ENCODE data around the gene APLP1.
"Not testable (repeated sequence)": the region's sequence is repeated elsewhere in the genome, so short reads cannot be mapped to it uniquely, and the experiment has no call there.

Gene APLP1

DNA sequence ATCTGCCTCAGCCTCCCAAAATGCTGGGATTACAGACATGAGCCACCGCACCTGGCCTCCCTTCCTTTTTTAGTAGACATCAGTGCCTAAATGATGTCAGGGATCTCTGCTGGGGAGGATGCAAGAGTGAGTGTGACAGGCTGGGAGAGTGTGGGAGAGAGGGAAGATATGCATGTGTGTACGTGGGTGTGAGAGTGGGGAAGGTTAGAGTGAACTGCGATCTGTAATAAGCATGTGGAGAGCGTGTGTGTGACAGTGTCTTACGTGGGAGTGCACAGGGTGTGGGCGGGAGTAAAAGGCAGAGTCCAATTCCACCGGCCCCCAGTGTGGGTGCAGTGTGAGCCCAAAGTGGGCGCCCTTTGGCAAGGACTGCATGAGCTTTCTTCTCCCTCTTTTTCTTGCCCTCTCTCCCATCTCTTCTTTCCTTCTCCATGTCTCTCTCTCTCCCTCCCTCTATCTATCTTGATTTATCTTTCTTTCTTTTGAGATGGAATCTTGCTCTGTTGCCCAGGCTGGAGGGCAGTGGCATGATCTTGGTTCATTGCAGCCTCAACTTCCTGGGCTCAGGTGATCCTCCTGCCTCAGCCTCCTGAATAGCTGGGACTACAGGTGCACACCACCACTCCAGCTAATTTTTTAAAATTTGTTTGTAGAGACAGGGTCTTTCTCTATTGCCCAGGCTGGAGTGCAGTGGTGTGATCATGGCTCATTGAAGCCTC lies 15.2 kb upstream of the APLP1 start:
- no peak for DNase-seq

DNA sequence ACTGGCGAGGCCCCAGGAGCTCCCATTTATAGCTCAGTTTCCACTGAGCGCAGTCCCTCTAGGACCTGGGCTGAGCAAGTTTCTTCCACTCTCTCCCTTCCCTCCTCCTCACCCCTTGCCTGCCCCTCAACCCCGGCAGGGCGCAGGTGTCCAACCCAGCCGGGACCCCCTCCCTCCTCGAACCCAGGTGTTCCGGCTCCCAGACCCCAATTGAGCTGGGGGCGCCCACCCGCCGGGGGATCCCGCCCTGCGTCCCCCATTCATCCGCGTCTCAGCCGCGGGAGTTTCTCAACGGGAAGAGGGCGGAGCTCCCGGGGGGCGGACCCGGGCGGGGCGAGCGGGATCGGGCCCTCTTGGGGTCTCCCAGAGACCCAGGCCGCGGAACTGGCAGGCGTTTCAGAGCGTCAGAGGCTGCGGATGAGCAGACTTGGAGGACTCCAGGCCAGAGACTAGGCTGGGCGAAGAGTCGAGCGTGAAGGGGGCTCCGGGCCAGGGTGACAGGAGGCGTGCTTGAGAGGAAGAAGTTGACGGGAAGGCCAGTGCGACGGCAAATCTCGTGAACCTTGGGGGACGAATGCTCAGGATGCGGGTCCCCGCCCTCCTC lies 11.7 kb upstream of the APLP1 start, which contains the start of gene KIRREL2:
TSS of gene KIRREL2 (plus strand) at position 366 of the 604 bp plus-strand sequence. CDS start at position 575, 209 bp downstream.
- no peak for DNase-seq

DNA sequence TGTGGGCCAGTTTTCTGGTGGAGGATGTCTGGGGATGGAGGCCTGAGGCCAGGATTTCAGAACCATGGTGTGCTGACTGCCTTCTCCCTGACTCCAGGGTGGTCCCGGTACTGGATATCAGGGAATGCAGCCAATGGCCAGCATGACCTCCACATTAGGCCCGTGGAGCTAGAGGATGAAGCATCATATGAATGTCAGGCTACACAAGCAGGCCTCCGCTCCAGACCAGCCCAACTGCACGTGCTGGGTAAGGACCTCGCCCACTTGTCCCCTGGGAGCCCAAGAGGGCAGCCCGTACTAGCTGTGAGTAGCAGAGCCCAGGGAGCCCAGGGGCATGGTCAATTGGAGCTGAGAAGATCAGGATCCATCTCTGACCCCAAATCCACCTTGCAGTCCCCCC lies 10.1 kb upstream of the APLP1 start:
- DNase-seq, result no peak

DNA sequence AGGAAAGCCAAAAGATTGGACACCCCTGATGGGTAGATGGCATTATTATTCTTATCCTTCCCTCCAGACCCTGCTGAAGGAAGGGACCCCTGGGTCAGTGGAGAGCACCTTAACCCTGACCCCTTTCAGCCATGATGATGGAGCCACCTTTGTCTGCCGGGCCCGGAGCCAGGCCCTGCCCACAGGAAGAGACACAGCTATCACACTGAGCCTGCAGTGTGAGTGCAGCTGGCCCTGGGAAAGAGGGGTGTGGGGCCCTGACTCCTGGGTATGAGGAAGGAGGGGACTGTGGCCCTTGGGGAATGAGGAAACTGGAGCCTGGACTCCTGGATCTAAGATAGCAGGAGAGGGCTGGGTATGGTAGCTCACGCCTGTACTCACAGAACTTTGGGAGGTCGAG lies 9.0 kb upstream of the APLP1 start:
- DNase-seq, result no peak

DNA sequence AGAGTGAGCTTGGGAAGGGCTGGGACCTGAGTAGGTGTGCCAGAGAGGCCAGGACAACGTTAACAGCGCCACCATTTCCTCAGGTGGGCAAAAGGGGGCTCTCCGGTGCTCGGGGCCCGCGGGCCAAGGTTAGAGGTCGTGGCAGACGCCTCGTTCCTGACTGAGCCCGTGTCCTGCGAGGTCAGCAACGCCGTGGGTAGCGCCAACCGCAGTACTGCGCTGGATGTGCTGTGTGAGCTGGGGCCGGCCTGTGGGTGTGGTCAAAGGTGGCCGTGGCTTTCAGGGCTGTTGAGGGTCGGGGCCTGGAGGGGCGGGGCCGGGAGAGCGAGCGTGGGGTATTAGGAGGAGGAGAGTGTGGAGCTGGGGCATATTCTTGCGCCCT lies 7.9 kb upstream of the APLP1 start:
- DNase-seq, result no peak

DNA sequence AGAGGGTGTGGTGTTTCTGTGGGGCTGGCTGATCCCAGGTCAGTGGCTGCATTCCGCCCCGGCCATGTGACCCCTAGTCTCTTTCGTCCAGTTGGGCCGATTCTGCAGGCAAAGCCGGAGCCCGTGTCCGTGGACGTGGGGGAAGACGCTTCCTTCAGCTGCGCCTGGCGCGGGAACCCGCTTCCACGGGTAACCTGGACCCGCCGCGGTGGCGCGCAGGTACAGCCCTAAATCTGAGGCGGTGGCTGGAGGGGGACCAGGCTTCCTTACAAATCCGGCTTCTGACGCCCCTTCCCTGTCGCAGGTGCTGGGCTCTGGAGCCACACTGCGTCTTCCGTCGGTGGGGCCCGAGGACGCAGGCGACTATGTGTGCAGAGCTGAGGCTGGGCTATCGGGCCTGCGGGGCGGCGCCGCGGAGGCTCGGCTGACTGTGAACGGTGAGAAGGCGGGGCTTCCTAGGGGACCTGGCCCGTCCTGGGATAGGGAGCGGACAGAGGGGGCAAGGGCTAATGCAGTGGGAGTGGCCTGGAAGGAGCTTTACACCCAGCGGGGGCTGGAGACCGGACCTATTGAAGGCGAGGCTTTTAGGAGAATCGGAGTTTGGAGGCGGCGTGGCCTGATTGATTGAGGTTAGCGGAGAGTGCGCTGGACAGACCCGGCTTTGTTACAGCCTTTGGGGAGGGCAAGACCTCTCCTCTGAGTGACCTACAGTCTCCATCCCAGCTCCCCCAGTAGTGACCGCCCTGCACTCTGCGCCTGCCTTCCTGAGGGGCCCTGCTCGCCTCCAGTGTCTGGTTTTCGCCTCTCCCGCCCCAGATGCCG lies 7.3 kb upstream of the APLP1 start:
- DNase-seq, result no peak

DNA sequence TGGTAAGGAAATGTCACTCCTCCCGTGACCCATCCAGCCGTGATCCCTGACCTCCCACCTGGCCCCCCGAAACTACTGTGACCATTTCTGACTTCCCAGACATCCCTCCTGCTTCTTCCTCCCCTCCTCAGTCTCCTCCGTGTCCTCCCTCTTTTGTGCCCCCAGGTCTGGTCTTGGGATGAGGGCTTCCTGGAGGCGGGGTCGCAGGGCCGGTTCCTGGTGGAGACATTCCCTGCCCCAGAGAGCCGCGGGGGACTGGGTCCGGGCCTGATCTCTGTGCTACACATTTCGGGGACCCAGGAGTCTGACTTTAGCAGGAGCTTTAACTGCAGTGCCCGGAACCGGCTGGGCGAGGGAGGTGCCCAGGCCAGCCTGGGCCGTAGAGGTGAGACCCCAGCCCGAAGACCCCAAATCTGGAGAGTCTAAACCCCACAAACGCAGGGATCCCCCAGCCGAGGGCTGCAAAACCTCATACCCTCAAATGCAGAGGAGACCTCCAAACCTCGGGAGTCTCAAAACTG lies 6.7 kb upstream of the APLP1 start:
- no peak for DNase-seq

DNA sequence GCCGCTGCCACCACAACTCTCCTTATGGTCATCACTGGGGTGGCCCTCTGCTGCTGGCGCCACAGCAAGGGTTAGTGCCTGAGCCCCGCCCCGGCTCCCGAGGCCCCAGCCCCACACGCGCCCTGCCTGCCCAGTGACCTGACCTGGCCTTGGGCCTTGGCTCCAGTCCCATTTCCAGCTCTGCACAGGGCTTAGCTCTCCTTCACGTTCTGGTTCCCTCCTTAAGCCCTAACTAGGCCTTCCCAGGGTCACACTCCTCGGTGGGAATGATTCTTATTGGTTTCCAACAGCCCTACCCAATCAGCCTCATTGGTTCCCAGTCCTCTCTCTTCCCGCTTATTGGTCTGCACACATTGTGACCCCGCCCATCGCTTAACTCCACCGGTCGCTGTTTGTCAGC lies 5.8 kb upstream of the APLP1 start:
- DNase-seq, result no peak

DNA sequence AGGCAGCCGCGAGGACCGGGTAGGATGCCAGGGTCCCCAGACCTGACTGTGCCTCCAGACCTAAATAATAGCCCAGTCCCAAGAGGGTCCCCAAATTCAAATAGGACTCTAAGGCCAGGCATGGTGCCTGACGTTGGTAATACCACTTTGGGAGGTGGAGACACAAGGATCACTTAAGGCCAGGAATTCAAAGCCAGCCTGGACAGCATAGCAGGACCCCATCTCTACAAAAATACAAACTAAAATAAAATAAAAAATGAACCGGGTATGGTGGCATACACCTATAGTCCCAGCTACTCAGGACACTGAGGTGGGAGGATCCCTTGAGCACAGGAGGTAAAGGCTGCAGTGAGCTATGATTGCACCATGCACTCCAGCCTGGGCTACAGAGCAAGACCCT lies 5.4 kb upstream of the APLP1 start:
- DNase-seq, result no peak

DNA sequence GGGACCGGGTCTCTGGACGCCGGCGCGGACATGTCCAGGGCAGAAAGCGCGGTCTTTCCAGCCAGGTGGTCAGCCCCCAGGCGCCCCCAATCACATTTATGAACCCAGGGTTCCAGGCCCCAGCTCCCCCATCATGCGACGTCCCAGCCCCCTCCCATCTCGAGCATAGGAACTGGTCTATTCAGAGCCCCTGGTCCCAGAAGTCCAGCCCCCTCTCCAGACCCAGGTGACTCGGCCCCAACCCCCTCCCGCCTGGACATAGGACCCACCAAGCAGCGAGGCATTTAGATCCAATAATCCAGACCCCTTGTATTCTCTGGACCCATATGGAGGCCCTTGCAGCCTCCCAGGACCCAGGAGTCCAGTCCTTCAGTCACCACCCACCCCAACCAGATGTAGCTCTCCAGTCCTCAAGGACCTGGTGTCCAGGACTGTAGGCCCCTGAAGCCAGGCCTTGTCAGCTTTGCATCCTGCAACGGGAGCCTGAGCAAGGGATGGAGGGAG lies 501 bp downstream of the APLP1 start:
- no peak for DNase-seq

DNA sequence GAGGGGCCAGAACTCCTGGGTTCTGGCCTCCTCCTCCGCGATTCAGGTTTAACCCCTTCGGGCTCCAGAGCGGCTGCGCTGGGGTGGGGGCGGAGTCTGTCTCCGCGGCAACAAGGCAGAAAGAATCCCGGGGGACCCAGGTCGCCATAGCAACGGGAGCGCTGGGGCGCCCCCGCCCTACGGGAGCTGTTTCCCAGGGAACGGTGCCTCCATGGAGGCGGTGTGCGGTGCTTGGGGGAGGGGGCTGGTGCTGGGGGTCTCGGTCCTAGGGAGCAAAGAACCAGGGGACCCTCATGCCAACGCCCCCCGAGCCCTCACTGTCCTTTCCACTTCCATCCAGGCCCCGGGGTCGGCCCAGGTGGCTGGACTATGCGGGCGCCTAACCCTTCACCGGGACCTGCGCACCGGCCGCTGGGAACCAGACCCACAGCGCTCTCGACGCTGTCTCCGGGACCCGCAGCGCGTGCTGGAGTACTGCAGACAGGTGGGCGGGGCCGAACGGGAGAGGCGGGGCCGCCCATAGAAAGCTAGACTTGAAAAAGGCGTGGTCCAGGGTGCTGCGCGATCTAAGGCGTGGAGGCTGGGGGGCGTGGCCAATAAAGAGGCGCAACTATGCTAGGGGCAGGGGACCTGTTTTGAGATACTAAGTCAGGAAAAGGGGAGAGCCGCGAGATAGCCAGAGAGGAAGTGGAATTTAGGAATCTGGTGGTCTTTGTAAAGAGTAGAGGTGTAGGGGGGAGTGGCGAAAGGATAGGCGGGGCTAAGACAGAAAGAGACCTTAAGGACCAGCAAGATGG lies 1.2 kb downstream of the APLP1 start:
- no peak for DNase-seq

DNA sequence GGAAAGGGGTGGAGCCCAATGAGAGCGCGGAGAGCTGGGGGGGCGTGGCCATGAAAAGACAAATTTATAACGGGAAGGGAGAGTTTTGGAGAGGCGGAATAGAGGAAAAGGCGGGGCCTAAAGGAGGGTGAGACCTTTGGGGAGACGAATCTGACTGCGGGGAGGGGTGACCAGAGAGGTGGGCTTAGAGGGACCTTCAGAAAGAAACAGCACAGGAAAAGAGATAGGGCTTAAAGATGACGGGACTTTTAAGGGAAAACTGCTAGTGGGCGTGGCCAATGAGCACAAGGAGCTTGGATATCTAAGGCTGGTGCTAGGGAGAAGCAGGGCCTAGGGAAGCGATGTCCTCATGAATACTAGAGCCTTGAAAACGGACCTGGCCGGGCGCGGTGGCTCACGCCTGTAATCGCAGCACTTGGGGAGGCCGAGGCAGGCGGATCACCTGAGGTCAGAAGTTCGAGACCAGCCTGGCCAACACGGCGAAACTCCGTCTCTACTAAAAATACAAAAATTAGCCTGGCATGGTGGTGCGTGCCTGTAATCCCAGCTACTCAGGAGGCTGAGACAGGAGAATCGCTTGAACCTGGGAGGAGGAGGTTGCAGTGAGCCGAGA lies 1.9 kb downstream of the APLP1 start:
- not testable (repeated sequence) for DNase-seq

DNA sequence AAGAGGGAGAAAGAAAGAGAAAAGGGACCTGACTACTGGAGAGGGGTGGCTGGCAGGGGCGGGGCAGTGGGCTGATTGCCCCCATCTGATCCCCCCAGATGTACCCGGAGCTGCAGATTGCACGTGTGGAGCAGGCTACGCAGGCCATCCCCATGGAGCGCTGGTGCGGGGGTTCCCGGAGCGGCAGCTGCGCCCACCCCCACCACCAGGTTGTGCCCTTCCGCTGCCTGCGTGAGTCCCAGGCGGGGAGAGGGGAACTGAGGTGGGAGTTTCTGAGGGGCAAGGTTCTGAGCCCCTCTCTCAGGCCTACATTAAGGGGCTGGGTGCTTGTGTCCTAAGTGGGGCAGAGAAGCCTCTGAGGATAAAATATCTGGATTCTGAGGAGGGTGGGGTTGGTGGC lies 2.4 kb downstream of the APLP1 start:
- DNase-seq, result no peak

DNA sequence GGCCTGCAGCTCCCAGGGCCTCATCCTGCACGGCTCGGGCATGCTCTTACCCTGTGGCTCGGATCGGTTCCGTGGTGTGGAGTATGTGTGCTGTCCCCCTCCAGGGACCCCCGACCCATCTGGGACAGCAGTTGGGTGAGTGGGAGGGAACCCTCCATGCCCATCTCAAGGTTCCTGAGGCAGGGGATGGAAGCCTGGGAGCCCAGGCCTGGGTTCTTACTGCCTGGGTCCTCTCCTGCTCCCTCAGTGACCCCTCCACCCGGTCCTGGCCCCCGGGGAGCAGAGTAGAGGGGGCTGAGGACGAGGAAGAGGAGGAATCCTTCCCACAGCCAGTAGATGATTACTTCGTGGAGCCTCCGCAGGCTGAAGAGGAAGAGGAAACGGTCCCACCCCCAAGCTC lies 3.2 kb downstream of the APLP1 start:
- no peak for DNase-seq

DNA sequence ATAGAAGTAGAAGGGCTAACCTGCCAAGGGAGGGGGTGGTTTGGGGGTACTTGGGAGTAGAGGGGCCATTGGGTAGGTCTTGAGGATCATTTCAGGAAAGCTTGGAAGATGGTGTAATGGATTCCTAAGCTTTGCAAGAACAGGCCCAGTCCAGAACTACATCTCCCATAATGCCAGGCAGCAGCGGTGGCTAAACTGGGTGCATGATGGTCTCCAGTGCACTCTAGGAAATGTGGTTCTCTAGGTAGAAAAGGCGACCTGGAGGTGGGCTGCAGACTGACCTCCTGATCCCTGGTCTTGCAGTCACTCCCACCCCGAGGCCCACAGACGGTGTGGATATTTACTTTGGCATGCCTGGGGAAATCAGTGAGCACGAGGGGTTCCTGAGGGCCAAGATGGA lies 3.8 kb downstream of the APLP1 start:
- no peak for DNase-seq

DNA sequence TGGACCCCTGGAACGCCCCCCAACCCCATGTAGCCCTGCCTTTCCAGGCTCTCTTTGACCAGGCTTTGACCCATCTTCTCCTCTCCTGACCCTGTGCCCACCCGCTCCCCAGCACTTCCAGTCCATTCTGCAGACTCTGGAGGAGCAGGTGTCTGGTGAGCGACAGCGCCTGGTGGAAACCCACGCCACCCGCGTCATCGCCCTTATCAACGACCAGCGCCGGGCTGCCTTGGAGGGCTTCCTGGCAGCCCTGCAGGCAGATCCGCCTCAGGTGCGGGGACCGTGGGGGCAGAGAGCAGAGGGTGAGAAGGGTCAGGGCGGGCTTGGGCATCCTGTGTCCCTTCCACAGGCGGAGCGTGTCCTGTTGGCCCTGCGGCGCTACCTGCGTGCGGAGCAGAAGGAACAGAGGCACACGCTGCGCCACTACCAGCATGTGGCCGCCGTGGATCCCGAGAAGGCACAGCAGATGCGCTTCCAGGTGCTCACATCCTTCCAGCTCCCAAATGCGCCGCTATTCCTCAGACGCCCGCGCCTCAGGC lies 6.1 kb downstream of the APLP1 start:
- DNase-seq, result no peak

DNA sequence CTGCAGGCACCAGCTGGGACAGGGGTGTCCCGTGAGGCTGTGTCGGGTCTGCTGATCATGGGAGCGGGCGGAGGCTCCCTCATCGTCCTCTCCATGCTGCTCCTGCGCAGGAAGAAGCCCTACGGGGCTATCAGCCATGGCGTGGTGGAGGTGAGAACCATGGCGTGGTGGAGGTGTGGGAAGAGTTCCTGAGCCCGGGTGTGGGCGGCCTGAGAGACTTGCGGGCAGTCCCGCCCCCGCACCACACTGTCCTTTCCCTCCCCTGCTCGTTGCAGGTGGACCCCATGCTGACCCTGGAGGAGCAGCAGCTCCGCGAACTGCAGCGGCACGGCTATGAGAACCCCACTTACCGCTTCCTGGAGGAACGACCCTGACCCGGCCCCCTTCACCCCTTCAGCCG lies 10.7 kb downstream of the APLP1 start:
- DNase-seq, result no peak

DNA sequence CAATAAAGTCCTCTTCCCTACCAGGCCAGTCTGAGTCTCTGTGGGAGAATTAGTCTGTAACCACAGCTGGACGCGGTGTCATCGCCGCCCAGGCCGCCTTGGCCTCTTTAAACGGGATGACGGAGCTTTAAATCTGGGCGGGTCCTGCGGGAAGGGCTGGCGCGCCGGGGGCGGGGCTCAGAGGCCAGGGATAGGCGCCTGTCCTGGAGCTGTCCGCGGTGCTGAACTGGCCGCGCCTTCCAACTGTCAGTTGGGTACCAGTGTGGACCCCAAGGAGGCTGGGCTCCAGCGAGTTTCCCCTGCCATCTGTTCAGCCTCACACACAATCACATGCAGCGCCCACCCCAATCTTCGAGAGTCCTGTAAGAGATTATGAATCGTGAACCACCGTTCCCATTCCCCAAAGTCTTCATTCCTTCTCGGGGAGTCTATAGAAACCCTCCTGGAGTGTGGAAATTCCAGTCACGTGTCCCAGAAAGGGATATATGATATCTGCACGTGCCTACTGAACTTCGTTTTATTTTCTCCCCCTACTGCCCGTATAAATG lies 11.5 kb downstream of the APLP1 start:
- peak; percentile 73 for DNase-seq

DNA sequence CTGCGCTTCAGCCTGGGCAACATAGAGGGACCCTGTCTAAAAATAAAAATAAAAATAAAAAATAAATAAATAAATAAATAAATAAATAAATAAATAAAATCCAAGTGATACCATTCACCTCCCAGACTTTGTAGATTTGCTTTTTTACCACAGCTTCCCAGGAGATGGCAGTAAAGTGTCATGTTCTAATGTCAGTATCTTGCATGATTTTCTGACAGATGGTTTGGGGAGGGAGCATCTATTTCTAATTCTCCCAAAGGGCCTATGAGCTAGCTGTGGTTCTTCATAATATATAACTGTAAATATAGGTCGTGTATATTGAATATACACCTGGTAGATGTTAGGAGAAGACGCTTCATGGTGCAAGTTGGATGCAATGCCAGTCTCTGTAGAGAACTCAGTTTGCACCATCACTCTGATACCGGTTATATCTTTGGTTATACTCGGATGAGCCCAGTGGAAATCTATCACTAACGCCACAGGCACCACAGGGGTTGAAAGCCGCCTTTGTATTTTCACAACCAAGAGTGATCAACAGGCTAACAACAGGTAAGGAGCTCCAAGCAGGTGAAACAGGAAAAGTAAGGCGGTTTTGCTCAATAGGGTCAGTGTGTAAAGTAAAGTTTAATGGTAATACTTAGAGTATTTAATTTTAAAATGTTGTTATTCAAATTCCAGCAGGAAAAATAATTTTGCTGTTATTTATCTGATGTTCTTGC lies 13.9 kb downstream of the APLP1 start:
- no peak for DNase-seq

DNA sequence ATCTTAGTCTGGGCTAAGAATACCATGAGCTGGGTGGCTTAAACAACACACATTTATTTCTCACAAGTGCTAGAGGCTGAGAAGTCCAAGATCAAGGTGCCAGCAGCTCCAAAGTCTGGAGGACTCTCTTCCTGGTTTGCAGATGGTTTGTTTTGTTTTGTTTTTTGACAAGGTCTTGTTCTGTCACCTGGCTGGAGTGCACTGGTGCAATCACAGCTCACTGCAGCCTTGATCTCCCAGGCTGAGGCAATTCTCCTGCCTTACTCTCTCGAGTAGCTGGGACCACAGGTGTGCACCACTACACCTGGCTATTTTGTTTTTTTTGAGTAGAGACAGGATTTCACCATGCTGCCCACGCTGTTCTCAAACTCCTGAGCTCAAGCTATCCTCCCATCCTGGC lies 15.5 kb downstream of the APLP1 start:
- DNase-seq, result no peak

DNA sequence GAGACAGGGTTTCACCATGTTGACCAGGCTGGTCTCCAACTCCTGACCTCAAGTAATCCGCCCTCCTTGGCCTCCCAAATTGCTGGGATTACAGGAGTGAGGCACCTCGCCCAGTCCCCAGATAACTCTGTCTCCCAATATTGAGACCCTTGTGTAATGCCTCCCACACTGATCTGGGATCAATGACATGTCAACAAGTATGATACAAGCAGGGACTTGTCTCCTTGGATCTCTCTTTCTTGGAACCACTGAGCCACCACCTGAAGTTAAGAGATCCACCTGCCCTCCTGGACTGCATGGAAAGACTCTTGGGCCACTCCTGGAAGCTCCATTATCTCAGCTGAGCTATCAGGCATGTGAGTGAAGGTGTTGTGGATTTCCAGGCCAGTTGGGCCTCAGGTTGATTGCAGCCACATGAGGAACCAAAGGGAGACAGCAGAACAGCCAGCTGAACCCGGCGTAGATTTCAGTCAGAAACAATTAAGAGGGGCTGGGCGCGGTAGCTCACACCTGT lies 16.9 kb downstream of the APLP1 start:
- DNase-seq, result no peak

Measured in GOT3 (cell line).